Hepatocyte (in vitro differentiated cells): Measurements from ENCODE around the gene ADGRD1. TPM values are rescaled to one million over a fixed set of nuclear protein-coding genes. Genes with fewer than 3 reads are reported as not detected.

Experiments
- DNase-seq: peaks from one replicate; pipeline ENCODE4 v3.0.0-alpha.2; 2016; ENCODE audit warnings: low spot score
- H2AFZ ChIP-seq: fragments of 200-600 bp; sonication (generic); 2 replicates; pipeline ENCODE4 v1.6.0; 2016; ENCODE audit warnings: antibody characterized with exemption, mild to moderate bottlenecking
- H3K27ac ChIP-seq: fragments of 200-600 bp; sonication (generic); 2 replicates; pipeline ENCODE4 v1.5.1; 2016; ENCODE audit warnings: mild to moderate bottlenecking
- H3K27me3 ChIP-seq: fragments of 200-600 bp; sonication (generic); 2 replicates; pipeline ENCODE4 v1.6.1; 2016
- H3K36me3 ChIP-seq: fragments of 200-600 bp; sonication (generic); replicated peaks from 2 replicates; pipeline ENCODE4 v1.5.1; 2016; ENCODE audit warnings: low read depth; ENCODE audit not compliant: insufficient read depth
- H3K4me1 ChIP-seq: fragments of 200-600 bp; sonication (generic); 2 replicates; pipeline ENCODE4 v1.5.1; 2016; ENCODE audit warnings: mild to moderate bottlenecking, moderate library complexity; ENCODE audit not compliant: insufficient read depth
- H3K4me2 ChIP-seq: fragments of 200-600 bp; sonication (generic); 2 replicates; pipeline ENCODE4 v1.6.0; 2016
- H3K4me3 ChIP-seq: fragments of 200-600 bp; sonication (generic); 2 replicates; pipeline ENCODE4 v1.5.1; 2016; ENCODE audit warnings: mild to moderate bottlenecking
- H3K79me2 ChIP-seq: fragments of 200-600 bp; sonication (generic); 2 replicates; pipeline ENCODE4 v1.6.0; 2017; ENCODE audit warnings: mild to moderate bottlenecking
- H3K9me2 ChIP-seq: fragments of 200-600 bp; sonication (generic); replicated peaks from 2 replicates; pipeline ENCODE4 v1.6.0; 2017; ENCODE audit warnings: mild to moderate bottlenecking; ENCODE audit not compliant: insufficient read depth
- H3K9me3 ChIP-seq: fragments of 200-600 bp; sonication (generic); 2 replicates; pipeline ENCODE4 v1.5.1; 2016; ENCODE audit warnings: low read depth, mild to moderate bottlenecking
- H4K20me1 ChIP-seq: fragments of 200-600 bp; sonication (generic); 2 replicates; pipeline ENCODE4 v1.6.0; 2016; ENCODE audit warnings: mild to moderate bottlenecking; ENCODE audit not compliant: insufficient read depth, poor library complexity, severe bottlenecking
- CTCF ChIP-seq: fragments of 200-600 bp; sonication (generic); IDR thresholded peaks from 2 replicates; pipeline ENCODE4 v1.5.1; 2016; ENCODE audit warnings: antibody characterized with exemption, mild to moderate bottlenecking; ENCODE audit not compliant: poor library complexity
- EZH2 ChIP-seq: fragments of 200-600 bp; sonication (generic); IDR thresholded peaks from 2 replicates; pipeline ENCODE4 v1.6.1; 2016; ENCODE audit warnings: antibody characterized with exemption, mild to moderate bottlenecking, borderline replicate concordance
- EZH2phosphoT487 ChIP-seq: fragments of 200-600 bp; sonication (generic); IDR thresholded peaks from one replicate; pipeline ENCODE4 v1.6.1; 2018; ENCODE audit warnings: antibody characterized with exemption, mild to moderate bottlenecking, low read depth, moderate library complexity; ENCODE audit not compliant: unreplicated experiment, severe bottlenecking
- WGBS: methylation state at CpG from one replicate; pipeline ENCODE4 v1.1.6; 2016; ENCODE audit warnings: low lambda C conversion rate; ENCODE audit errors: missing lambda C conversion rate; 5-methylcytosine and 5-hydroxymethylcytosine counted together
- polyA plus RNA-seq: library from polyadenylated mRNA; unstranded; fragments of >200 nt; fragmentation: Nextera tagmentation; extraction: Ambion mirVana; gene quantifications from 2 replicates; pipeline ENCODE4 v1.2.1, GENCODE V29; 2016
- total RNA-seq: library from RNA; depleted of rRNA; stranded (reverse); fragments of >200 nt; gene quantifications from 2 replicates; pipeline ENCODE4 v1.2.3, GENCODE V29; 2014

ADGRD1 gene
- total and polyA plus RNA-seq, 2 experiments from 2014 or later = 18.1 to 18.5 TPM

- Histone ChIP-seq H3K9me2 (no peaks in the 10 kb centered on the region), H3K9me3 (no peaks in the 10 kb centered on the region), H3K4me1 (peaks cover 30% of the 10 kb centered on the region), H3K27me3 (no peaks in the 10 kb centered on the region), H3K79me2 (peaks cover 3% of the 10 kb centered on the region), H4K20me1 (no peaks in the 10 kb centered on the region), H2AFZ (no peak overlapping the region), H3K4me2 (no peak overlapping the region), H3K36me3 (no peaks in the 10 kb centered on the region), H3K27ac (no peak overlapping the region), H3K4me3 (no peak overlapping the region)
- no peak for TF ChIP-seq CTCF
- no peak for TF ChIP-seq EZH2
- no peak for TF ChIP-seq EZH2phosphoT487
- no peak for DNase-seq
- WGBS = 84% methylated on average over 7 of the region's 7 CpGs
These were observed 3.6 kb downstream of the ADGRD1 start for GRCh38 chr12:130957304-130957621.

- no peaks in the 10 kb centered on the region for H3K9me3 ChIP-seq
- no peak overlapping the region for H3K4me2 ChIP-seq
- H3K9me2 ChIP-seq = no peaks in the 10 kb centered on the region
- H3K27ac ChIP-seq = no peak overlapping the region
- no peak overlapping the region for H2AFZ ChIP-seq
- no peaks in the 10 kb centered on the region for H3K36me3 ChIP-seq
- peaks cover 3% of the 10 kb centered on the region for H3K79me2 ChIP-seq
- H4K20me1 ChIP-seq = no peaks in the 10 kb centered on the region
- H3K4me1 ChIP-seq = peaks cover 17% of the 10 kb centered on the region
- WGBS = 92% methylated on average over 26 of the region's 26 CpGs
- H3K27me3 ChIP-seq = no peaks in the 10 kb centered on the region
- no peak for DNase-seq
- no peak overlapping the region for H3K4me3 ChIP-seq
- no peak for TF ChIP-seq CTCF
- no peak for TF ChIP-seq EZH2phosphoT487
- no peak for TF ChIP-seq EZH2
These were observed 4.9 kb downstream of the ADGRD1 start for GRCh38 chr12:130958557-130959140.

- Histone ChIP-seq H3K9me3 (no peaks in the 10 kb centered on the region), H3K4me1 (peaks cover 8% of the 10 kb centered on the region), H3K27me3 (no peaks in the 10 kb centered on the region), H3K27ac (no peak overlapping the region), H2AFZ (no peak overlapping the region), H4K20me1 (no peaks in the 10 kb centered on the region), H3K79me2 (peaks cover under 1% of the 10 kb centered on the region), H3K4me3 (no peak overlapping the region), H3K9me2 (no peaks in the 10 kb centered on the region), H3K4me2 (no peak overlapping the region), H3K36me3 (no peaks in the 10 kb centered on the region)
- no peak for TF ChIP-seq EZH2
- TF ChIP-seq CTCF = no peak
- no peak for TF ChIP-seq EZH2phosphoT487
- no peak for DNase-seq
- WGBS = 72% methylated on average over 8 of the region's 8 CpGs
These were observed 5.9 kb downstream of the ADGRD1 start for GRCh38 chr12:130959632-130960031.

GRCh38 chr12:130960058-130960457, 6.4 kb downstream of the ADGRD1 start:
- H3K9me2 ChIP-seq = no peaks in the 10 kb centered on the region
- peaks cover 7% of the 10 kb centered on the region for H3K4me1 ChIP-seq
- no peak overlapping the region for H3K4me2 ChIP-seq
- no peaks in the 10 kb centered on the region for H3K36me3 ChIP-seq
- H3K4me3 ChIP-seq = no peak overlapping the region
- no peak for DNase-seq
- no peak overlapping the region for H3K27ac ChIP-seq
- no peaks in the 10 kb centered on the region for H4K20me1 ChIP-seq
- no peak overlapping the region for H2AFZ ChIP-seq
- no peaks in the 10 kb centered on the region for H3K79me2 ChIP-seq
- TF ChIP-seq EZH2phosphoT487 (no peak), CTCF (no peak)
- no peaks in the 10 kb centered on the region for H3K9me3 ChIP-seq
- no peaks in the 10 kb centered on the region for H3K27me3 ChIP-seq
- WGBS = 65% methylated on average over 3 of the region's 3 CpGs
